DND-41 (cell line): Measurements from ENCODE around the gene TET1.
"Not testable (repeated sequence)": the region's sequence is repeated elsewhere in the genome, so short reads cannot be mapped to it uniquely, and the experiment has no call there.

Source experiments
- EZH2 ChIP-seq: IDR thresholded peaks from 3 replicates; pipeline ENCODE4 v1.6.1; 2012; ENCODE audit warnings: borderline replicate concordance, low read depth, mild to moderate bottlenecking, moderate library complexity, low read length, inconsistent platforms; ENCODE audit not compliant: severe bottlenecking
- TF ChIP-seq, protein P1 (sequence below): IDR thresholded peaks from 2 replicates; pipeline ENCODE4 v1.5.1; 2012; ENCODE audit warnings: borderline replicate concordance, low read length, moderate library complexity, mild to moderate bottlenecking; ENCODE audit not compliant: poor library complexity, severe bottlenecking; ENCODE audit errors: extremely low read depth

GRCh38 chr10:68643550-68643949 is 83.4 kb downstream of the TET1 start:
- TF ChIP-seq, protein P1, sequence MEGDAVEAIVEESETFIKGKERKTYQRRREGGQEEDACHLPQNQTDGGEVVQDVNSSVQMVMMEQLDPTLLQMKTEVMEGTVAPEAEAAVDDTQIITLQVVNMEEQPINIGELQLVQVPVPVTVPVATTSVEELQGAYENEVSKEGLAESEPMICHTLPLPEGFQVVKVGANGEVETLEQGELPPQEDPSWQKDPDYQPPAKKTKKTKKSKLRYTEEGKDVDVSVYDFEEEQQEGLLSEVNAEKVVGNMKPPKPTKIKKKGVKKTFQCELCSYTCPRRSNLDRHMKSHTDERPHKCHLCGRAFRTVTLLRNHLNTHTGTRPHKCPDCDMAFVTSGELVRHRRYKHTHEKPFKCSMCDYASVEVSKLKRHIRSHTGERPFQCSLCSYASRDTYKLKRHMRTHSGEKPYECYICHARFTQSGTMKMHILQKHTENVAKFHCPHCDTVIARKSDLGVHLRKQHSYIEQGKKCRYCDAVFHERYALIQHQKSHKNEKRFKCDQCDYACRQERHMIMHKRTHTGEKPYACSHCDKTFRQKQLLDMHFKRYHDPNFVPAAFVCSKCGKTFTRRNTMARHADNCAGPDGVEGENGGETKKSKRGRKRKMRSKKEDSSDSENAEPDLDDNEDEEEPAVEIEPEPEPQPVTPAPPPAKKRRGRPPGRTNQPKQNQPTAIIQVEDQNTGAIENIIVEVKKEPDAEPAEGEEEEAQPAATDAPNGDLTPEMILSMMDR = not testable (repeated sequence)
- not testable (repeated sequence) for TF ChIP-seq EZH2
